ENCODE measurements around the gene VEGFB.
"Not testable (repeated sequence)": the region's sequence is repeated elsewhere in the genome, so short reads cannot be mapped to it uniquely, and the experiment has no call there.

The VEGFB gene

DNA sequence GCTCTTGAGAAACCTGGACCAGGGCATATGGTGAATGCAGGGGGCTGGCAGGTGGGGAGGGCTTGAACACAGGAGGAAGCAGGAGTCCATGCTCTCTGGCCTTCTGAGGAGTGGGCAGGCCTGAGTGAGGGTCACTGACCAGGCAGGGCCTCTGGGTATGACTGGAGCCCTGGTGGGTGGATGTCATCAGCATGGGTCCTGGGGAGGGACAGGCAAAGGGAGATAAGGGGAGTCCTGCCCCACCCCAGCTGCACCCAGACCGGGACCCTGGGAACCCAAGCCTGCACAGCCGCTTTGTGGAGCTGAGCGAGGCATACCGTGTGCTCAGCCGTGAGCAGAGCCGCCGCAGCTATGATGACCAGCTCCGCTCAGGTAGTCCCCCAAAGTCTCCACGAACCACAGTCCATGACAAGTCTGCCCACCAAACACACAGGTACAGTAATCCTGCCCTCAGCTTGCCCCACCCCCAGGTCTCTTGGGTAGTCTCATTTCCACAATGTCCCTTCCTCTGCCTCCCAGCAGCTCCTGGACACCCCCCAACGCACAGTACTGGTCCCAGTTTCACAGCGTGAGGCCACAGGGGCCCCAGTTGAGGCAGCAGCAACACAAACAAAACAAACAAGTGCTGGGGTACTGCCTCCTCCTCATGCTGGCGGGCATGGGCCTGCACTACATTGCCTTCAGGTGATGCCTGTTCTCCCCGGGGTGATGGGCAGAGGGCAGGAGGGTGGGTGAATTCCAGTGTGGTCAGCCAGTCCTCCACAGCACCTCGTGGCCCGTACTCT, 2.0 kb upstream of the VEGFB start:
- no peak for DNase-seq

DNA sequence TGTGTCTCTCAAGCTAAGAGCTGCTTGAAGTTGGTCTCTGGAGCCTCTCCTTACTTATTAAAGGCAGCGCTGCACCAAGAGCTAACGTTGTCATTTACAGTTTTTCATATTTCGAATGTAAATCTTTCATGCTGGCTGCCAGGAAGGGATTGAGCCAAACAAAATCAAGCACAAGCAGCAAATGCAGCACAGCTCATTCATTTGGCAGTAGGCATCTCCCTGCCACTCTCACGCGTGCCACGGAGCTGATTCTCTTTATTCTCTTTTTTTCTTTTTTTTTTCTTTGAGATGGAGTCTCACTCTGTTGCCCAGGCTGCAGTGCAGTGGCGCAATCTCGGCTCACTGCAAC, 1.4 kb upstream of the VEGFB start:
- no peak for DNase-seq

DNA sequence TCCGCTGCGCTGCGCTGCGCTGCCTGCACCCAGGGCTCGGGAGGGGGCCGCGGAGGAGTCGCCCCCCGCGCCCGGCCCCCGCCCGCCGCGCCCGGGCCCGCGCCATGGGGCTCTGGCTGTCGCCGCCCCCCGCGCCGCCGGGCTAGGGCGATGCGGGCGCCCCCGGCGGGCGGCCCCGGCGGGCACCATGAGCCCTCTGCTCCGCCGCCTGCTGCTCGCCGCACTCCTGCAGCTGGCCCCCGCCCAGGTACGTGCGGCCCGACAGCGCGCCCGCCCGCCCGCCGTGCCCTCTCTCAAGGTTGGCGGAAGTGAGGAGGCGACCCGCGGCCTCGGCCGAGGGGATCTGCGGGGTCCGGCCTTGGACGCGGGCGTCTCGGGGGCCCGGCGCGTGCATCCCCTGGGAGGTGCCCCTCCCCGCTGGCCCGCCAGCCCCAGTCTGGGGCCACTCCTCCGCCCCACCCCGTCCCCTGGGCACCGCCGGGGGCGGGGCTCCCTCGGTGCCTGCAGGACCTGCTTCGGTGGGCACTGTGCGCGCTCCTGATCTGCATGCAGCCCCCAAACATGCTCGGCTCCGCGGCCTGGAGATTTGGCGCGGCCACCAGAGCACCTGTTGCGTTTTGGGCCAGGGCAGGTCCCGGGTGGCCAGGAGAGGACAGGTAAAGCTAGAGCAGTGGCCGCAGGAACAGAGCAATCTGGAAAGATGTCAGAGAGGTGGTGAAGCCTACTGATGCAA, 429 bp downstream of the VEGFB start:
- no peak for DNase-seq

DNA sequence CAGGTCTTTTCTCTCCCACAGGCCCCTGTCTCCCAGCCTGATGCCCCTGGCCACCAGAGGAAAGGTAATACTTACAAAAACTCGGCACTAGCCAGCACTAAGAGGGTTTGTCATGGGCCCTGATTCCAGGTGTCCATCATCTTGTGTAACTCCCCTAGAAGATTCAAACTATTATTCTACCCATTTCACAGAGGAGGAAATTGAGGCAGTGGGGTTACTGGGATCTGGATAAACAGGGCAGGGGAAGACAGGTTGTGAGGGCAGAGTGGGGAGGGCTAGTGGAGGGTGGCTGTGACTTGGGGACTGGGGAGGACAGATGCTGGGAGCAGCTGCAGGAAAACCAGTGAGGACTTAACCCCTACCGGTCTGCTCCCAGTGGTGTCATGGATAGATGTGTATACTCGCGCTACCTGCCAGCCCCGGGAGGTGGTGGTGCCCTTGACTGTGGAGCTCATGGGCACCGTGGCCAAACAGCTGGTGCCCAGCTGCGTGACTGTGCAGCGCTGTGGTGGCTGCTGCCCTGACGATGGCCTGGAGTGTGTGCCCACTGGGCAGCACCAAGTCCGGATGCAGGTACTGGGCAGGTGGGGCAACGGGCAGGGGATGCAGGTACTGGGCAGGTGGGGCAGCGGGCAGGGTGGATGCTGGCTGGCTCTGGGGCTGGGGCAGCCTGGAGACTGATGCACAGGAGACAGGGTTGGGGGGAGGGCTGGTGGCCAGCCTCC, 1.2 kb downstream of the VEGFB start:
- DNase-seq = no peak

DNA sequence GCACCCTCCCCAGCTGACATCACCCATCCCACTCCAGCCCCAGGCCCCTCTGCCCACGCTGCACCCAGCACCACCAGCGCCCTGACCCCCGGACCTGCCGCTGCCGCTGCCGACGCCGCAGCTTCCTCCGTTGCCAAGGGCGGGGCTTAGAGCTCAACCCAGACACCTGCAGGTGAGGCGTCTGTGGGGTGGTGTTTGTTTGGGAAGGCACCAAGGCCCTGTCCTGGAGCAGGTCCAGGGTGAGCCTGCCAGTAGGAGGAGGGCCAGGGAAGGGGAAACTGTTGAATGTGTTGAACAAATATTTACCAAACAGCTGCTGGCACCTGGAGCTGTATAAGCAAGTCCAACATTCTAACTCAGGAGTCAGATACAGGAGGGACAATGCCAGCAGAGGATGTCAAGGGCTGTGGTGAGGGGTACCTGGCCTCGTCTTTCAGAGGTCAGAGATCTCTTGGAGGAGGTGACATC, 3.1 kb downstream of the VEGFB start:
- no peak for DNase-seq

DNA sequence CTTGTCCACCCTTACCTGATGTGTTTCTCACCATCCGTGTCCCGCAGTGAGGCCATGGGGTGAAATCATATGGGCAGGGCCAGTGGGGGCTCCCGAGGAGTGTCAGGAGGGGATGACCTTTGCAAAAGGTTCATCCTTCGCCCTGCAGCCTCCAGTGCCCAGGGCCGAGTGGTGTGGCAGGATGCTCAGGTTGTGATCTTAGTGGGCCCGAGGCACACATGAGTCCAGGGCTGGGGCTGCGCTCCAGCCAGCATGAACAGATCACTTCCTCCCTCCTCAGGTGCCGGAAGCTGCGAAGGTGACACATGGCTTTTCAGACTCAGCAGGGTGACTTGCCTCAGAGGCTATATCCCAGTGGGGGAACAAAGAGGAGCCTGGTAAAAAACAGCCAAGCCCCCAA, 3.7 kb downstream of the VEGFB start:
- no peak for DNase-seq

DNA sequence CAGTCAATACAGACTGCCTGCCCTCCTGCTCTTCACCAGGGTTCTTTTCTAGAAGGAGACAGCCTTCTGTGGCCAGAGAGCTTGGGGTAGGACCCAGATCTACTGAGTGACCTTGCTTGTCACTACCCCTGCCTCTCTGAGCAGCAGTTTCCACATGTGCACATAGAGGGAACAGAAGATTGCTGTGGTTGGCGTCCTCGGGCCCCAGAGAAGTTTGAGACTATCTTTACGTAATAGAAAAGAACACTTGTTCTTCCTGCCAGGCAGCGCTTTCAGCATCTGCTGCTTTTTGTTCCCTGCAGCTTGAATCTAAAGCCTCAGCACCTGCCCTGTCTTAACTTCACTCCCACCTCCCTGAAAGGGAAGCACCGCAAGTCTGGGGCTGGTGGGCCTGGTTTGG, 4.6 kb downstream of the VEGFB start:
- no peak for DNase-seq

DNA sequence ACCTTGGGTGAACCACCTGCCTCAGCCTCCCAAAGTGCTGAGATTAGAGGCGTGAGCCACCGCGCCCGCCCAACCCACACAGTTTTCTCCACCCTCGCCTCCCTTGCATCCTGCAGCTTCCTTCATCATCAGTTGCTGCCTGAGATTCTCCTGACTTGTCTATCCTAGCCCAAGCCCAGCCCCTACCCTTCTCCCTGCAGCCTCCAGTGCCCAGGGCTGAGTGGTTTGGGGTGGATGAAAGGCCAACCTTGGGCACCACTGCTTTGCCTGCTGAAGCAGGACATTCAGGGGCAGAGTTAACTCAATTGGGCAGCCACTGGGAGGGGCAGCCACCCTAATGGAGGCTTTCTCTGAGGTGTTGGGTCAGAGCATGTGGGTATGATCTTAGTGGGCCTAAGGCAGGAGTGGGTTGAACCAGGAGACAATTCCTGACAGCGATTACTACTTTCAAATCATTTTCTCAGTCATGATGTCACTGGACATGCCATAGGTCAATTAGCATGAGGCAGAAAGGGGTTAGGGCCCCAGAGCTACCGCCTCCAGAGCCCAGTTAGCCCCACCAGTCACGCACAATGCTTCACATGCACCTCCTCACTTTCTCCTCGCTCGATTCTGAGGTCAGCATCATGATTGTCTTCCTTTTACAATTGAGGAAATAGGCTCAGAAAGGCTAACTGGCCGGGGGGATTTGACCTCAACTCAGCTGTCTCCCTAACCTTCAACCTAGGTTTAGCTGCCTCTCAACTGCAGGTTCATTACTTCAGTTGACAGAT, 5.5 kb downstream of the VEGFB start:
- DNase-seq = no peak

DNA sequence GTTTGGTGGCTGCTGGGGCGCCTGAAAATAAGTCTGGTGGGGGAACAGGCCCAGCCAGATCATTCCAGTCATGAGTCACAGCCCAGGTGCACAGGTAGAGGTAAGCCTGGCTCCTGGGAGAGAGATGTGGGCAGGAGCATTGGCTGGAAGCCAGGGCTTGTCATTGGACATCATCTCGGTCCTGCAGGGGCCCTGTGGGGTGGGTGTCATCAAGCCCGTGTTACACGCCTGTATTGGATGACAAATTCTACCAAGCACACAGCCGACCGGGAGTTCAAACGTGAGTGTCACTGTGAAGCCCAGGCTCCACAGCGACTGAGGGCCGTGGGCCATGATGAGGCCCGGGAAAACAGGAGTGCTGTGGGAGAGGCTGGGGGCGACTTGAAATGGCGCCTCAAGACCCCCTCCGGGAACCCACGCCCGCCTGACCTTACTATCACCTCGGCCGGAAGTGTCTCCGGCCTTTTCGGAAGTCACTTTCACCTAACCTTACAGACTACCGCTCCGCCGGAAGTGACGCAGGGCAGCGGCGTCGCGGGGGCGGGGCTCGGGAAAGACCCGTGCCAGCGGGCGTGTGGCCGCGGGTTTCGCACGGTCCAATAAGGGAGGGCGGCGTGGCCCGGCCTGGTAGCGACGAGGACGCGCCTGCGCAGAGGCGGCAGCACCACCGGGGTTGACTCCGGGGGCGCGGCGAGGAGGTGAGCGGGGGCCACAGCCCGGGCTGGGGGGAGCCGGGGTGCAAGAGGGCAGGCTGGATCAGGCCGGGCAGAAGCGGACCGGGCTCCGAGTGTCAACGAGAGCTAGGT, 6.3 kb downstream of the VEGFB start, which contains the start of gene FKBP2:
FKBP2 (plus strand) TSS at position 661 of the 806 bp plus-strand sequence. CDS start 1,293 bp downstream, outside the sequence.
- DNase-seq = peak; percentile 96

DNA sequence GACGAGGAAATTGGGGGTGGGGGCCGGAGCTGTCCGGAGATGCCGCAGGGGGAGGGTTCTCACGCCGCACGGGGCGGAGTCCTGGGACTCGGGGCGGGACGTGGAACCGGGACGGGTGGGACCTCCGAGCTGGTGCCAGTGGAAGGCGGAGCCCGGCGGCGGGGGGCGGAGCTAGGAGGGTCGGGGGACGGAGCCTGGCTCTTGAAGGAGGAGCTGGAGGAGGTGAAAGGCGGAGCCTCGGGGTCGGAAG, 6.8 kb downstream of the VEGFB start:
- peak; percentile 100 for DNase-seq

DNA sequence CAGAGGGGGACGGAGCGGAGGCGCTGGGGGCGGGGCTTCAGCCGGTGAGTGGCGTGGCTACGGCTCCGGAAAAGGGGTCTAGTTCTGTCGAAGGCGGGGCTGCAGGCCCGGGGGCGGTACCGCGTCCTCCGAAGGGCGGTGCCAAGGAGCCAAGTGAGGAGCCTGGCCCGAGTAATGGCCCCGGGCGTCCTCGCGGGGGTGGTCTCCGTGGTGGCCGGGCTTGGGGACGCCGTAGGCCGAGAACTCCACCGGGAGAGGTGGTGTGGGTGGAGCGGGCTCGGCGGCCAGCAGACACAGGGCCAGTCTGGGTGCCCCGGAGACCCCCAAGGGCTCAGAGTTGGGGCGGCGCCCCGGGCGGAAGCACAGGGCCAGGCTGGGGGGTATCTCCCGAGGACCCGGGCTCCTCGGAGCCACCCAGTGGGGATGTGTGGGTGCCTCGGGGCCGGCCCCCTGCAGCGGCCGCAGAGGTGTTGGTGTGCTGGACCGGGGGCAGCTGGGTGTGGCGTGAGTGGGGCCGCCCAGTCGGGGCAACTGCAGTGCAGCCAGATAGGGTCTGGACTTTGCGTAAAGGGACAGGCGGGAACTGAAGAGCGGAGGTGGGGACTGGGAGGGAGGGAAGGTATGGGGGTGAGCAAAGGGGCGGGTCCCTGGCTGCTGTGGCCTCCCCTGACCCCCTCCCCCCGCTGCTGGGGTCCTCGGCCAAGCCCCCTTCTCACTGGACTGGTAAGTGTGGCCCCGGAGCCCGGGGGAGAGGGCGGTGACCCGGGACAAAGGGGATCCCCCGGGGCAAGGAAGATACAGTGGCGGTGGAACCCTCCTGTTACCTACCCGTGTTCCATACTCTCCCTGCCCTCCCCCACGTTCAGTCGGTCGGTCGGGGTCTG, 7.3 kb downstream of the VEGFB start:
- no peak for DNase-seq

DNA sequence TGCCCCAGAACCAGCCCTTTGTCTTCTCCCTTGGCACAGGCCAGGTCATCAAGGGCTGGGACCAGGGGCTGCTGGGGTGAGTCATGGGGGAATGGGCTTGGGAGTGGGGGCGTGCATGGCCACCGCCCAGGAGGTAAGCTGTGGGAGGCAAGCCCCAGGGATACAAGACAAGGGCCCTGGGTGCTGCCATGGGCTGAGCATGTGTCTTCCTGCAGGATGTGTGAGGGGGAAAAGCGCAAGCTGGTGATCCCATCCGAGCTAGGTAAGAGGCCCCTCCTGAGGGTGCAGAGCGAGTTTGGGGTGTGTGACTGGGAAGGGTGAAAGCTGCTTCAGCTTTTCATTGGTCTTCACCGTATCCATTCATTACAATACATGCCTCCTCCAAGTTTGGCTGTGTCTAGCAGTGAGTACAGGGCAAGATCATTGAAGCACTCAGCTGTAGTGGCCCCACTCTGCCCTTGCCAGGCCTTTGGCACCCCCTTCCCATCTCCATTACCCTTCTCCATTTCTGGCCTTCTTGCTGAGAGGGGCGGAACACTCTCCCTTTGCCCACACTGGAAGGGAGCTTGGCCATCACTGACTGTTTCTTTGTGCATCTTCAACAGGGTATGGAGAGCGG, 9.0 kb downstream of the VEGFB start:
- DNase-seq = no peak

DNA sequence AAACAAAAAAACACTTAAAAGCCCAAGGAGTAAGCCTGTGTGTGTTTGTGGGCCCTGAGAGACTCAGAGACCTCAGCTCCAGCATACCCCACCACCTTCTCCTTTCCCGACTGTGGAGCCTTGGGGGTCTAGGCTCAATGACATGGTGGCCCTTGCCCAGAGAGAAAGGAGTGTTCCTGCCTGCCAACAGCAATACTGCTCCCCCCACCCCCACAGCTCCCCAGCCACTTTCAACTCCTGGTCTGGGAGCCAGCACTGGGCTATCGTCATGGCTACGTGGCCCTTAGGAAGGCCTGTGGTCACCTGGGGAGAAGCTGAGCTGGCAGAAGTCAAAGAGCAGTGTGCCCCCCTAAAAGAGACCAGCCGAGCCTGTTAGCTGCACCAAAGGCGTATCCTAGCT, 9.7 kb downstream of the VEGFB start:
- DNase-seq = no peak

DNA sequence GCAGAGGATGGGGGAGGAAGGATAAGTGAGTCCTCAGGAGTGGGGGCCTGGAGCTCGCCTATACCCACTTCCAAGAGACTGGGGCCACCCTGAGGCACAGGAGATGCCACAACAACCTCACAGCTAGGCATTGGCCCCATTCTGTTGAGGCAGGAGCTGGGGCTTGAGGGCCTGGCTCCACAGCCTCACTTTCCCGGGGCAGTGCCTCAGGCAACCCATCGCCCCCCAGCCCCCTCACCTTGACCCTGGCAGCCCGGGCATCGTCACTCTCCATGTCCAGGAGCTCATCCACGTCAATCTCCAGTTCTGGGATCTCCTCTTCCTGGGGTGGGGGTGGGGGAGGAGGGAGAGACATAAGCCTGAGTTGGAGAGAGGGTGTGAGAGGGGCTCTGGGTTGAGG, 10.6 kb downstream of the VEGFB start:
- DNase-seq = no peak

DNA sequence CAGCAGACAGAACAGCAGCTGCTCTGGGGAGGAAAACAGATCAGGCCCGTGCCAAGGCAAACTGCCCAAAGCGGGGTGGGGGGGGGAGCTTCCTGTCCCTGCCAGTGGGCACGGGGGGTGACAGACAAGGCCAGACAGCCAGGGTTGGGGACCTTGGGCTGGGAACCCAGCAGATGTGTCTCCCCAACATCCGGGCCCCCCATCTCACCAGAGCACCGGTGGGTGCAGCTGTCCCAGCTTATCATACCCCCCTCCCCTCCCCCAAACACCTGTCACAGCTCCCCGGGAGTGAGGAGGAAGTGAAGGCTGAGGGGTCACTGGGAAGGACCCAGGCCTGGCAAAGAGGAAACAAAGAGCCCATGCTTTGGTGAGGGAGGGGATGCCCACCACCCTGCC, 11.0 kb downstream of the VEGFB start:
- no peak for DNase-seq

DNA sequence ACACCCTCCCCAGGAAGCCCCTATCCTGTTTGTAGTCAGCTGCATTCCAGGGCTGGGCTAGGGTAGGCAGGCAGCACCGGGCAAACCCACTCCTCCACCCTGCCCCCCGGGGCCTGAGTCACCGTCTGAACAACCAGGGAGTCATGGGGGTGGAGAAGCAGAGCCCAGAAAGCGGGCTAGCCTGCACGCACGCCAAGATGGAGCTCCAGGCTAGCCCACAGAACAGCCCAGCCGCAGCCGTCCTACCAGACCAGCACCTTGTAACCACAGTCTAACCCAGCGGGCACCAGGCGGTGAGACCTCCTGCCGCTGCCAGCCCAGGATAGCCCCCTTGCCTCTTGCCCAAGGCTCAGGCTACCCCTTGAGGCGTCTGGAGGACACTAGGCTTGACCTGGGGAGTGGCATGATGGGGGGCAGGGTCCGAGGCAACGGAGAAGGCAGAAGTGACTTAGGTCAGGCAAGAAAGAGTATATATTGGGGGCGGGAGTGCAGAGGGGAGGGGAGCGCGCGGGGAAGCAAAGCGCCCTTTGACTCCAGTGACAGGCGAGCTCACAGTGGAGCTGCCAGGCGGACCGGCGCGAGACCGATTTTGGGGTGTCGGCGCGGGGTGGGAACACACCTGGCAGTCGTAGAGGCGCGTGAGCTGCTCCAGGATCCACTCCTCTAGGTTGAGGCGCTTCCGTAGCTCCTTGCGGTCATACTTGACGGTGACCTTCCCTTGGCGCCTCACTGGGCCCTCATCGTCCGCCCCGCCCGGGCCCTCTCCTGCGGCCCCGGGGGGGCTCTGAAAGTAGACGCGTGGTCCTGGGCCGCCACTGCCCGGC, 11.6 kb downstream of the VEGFB start:
- no peak for DNase-seq

DNA sequence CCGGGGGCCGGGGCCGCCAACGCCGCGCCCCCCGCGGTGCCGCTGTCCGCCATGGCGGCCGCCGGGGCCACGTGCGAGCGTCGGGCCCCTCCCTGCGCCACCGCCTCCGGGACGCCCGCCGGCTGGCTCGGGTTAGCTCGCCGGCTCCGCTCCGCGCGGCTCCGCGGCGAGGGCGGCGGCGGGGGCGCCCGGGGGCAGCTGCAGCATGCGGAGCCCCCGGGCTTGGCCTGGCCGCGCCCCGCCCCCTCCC, 12.2 kb downstream of the VEGFB start:
- DNase-seq = not testable (repeated sequence)

DNA sequence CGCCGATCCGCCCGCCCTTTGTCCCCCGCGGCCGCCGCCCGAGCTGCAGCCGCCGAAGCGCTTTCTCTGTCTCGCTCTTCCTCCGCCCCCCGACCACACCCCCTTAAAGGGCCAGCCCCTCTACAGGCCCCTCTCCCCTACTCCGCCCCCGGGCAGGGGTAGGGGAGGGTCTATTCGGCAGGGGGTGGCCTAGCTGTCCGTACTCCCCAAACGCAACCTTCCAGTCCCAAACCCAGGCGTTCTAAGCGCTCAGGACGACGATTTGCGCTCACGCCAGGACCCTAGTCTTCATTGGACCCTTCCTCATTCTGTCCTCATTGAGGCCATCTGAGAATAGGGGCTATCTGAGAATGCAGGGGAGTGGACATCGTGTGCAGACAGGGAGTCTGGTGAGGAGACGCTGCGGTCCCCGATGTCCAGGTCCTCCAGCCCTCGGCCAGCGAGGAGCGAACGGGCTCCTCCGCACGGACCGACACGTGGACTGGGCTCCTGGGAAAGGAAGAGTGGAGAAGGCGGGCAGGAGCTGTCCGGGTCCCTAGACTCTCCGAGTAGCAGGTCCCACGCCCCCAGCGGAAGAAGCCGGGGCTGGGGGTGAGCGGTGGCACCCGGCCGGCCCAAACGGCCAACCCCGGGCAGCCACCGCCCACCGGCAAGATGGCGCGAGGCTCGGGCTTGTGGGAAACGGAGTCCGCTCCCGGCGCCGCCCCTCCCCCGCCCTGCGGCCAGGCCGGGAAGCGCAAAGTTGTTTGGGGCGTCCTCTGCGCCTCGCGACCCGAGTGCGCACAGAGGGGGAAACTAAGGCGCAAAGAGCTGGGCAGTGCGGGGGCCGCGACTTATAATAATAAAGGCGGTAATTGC, 12.7 kb downstream of the VEGFB start, which contains the start of gene PPP1R14B:
PPP1R14B (minus strand) TSS at position 73 of the 858 bp plus-strand sequence. CDS start 270 bp downstream, outside the sequence.
- DNase-seq = peak; percentile 69
